PC-3 (cell line): ENCODE data around the gene ATP10B. TPM values are rescaled to one million over a fixed set of nuclear protein-coding genes. Genes with fewer than 3 reads are reported as not detected.

Experiments used
- ATAC-seq: fragments of 200-7000 bp; cut with Tn5 transposase; 2 replicates; pipeline ENCODE4 v1.9.1; 2020; ENCODE audit warnings: mild to moderate bottlenecking, moderate library complexity
- BruUV-seq: library from RNA; stranded (reverse); fragments of 400-500 nt; replicated peaks from 2 replicates; lab custom pipeline; 2021; lab: Mats Ljungman, UMichigan
- CTCF ChIA-PET: fragments of 300-600 bp; sonication (Branson Sonifier 250); formaldehyde crosslinking; loops from one replicate; lab custom pipeline; 2022; ENCODE audit warnings: antibody characterized with exemption; lab: Charles Lee
- POLR2A ChIA-PET: fragments of 300-600 bp; sonication (Branson Sonifier 250); formaldehyde crosslinking; loops from one replicate; lab custom pipeline; 2022; ENCODE audit warnings: antibody characterized with exemption; ENCODE audit not compliant: unreplicated experiment; lab: Charles Lee
- DNase-seq: peaks from one replicate; pipeline ENCODE4 v3.0.0-alpha.2; 2015
- H2AFZ ChIP-seq: fragments of 300-600 bp; sonication (generic); 2 replicates; pipeline ENCODE4 v1.6.0; 2016; ENCODE audit warnings: antibody characterized with exemption, low read length
- H3F3A ChIP-seq: fragments of 300-600 bp; sonication (generic); one replicate; pipeline ENCODE4 v1.6.0; 2017; ENCODE audit warnings: antibody characterized with exemption, low read length, control low read depth, mild to moderate bottlenecking; ENCODE audit not compliant: unreplicated experiment
- H3K27ac ChIP-seq: fragments of 300-600 bp; sonication (generic); 2 replicates; pipeline ENCODE4 v1.5.1; 2016; ENCODE audit warnings: mild to moderate bottlenecking, low read length
- H3K27me3 ChIP-seq: fragments of 300-600 bp; sonication (generic); 2 replicates; pipeline ENCODE4 v1.6.1; 2016; ENCODE audit warnings: low read length, mixed read lengths
- H3K36me3 ChIP-seq: fragments of 300-600 bp; sonication (generic); 2 replicates; pipeline ENCODE4 v1.6.1; 2016; ENCODE audit warnings: low read depth, mixed run types, low read length, mixed read lengths
- H3K4me1 ChIP-seq: fragments of 300-600 bp; sonication (generic); 2 replicates; pipeline ENCODE4 v1.5.1; 2016; ENCODE audit warnings: low read length; ENCODE audit not compliant: insufficient read depth
- H3K4me2 ChIP-seq: fragments of 300-600 bp; sonication (generic); 2 replicates; pipeline ENCODE4 v1.6.0; 2016; ENCODE audit warnings: low read length
- H3K4me3 ChIP-seq: fragments of 300-600 bp; sonication (generic); 2 replicates; pipeline ENCODE4 v1.5.1; 2016; ENCODE audit warnings: mild to moderate bottlenecking, low read length, mixed read lengths
- H3K79me2 ChIP-seq: fragments of 300-600 bp; sonication (generic); 2 replicates; pipeline ENCODE4 v1.6.1; 2017; ENCODE audit warnings: low read length, mixed read lengths
- H3K9ac ChIP-seq: fragments of 300-600 bp; sonication (generic); 2 replicates; pipeline ENCODE4 v1.6.0; 2016; ENCODE audit warnings: mild to moderate bottlenecking, low read length
- H3K9me2 ChIP-seq: fragments of 300-600 bp; sonication (generic); replicated peaks from 2 replicates; pipeline ENCODE4 v1.6.1; 2016; ENCODE audit warnings: mixed run types, low read length, mixed read lengths
- H3K9me3 ChIP-seq: fragments of 300-600 bp; sonication (generic); 2 replicates; pipeline ENCODE4 v1.6.1; 2016; ENCODE audit warnings: low read length, mixed read lengths
- H4K20me1 ChIP-seq: fragments of 300-600 bp; sonication (generic); 2 replicates; pipeline ENCODE4 v1.6.1; 2016; ENCODE audit warnings: low read length, mixed read lengths
- EZH2 ChIP-seq: fragments of 300-600 bp; sonication (generic); IDR thresholded peaks from one replicate; pipeline ENCODE4 v1.6.1; 2017; ENCODE audit warnings: antibody characterized with exemption, mild to moderate bottlenecking, low read length; ENCODE audit not compliant: unreplicated experiment
- EZH2phosphoT487 ChIP-seq: fragments of 300-600 bp; sonication (generic); IDR thresholded peaks from 2 replicates; pipeline ENCODE4 v1.6.1; 2018; ENCODE audit warnings: mild to moderate bottlenecking, antibody characterized with exemption, low read length, borderline replicate concordance
- intact Hi-C: fragments of 100-400 bp; cut with micrococcal nuclease; formaldehyde crosslinking; loops from 2 replicates; pipeline ENCODE4 v1.9.0; 2023
- total RNA-seq: library from RNA; depleted of rRNA; stranded (reverse); fragments of >200 nt; gene quantifications from 2 replicates; pipeline ENCODE4 v1.2.3, GENCODE V29; 2014
- TF ChIP-seq, protein P1 (sequence below): fragments of 300-600 bp; sonication (generic); conservative IDR thresholded peaks from 2 replicates; pipeline ENCODE4 v1.5.1; 2017; ENCODE audit warnings: antibody characterized with exemption, low read depth, mild to moderate bottlenecking, low read length

The ATP10B gene
- total RNA-seq, 1 experiment from 2014 or later, result not detected

DNA sequence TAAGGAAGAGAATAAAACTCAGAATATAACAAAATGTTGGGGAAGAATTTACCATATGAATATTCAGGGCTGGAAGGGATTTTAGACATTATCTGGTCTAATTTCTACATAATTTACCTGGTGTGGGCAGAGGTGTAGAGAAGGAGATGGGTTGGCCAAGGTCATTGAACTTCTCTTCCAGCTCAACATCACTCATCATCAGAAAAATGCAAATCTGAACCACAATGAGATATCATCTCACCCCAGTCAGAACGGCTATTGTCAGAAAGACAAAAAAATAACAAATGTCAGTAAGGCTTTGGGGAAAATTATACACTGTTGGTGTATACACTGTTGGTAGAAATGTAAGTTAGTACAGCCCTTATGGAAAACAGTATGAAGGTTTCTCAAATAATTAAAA, 308.6 kb downstream of the ATP10B start:
- no TSS peak for BruUV-seq
- peak; percentile 15 for DNase-seq

DNA sequence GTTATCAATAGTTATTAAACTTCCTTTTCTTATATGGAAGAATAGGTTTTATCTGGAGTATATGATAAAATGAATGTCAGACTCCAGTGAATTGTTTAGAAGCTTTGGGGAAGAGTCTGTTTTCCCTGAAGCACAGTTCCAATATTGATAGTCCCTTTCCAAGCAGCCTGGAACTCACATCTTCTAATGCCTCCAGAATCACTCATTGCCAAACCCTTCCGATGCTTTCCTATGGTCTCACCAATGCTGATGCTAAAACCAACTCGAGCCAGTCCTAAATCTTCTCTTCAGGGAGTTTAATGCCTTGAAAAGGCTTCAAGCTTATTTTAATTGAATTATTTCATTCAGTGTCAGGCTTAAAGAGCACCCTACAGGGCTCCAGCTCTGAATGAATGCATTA, 309.2 kb downstream of the ATP10B start:
- intact Hi-C loops, result no loop called here
- BruUV-seq, result no TSS peak
- no peaks in the 10 kb centered on the region for H3K27me3 ChIP-seq
- no peaks in the 10 kb centered on the region for H3F3A ChIP-seq
- no peaks in the 10 kb centered on the region for H3K36me3 ChIP-seq
- H3K79me2 ChIP-seq, result no peaks in the 10 kb centered on the region
- H3K9me2 ChIP-seq, result no peaks in the 10 kb centered on the region
- no peaks in the 10 kb centered on the region for H3K4me1 ChIP-seq
- no peak overlapping the region for H3K4me3 ChIP-seq
- no peak overlapping the region for H3K9ac ChIP-seq
- DNase-seq, result no peak
- no peak overlapping the region for H3K4me2 ChIP-seq
- POLR2A ChIA-PET, result no interaction called here
- no peak for TF ChIP-seq EZH2phosphoT487
- TF ChIP-seq EZH2, result no peak
- TF ChIP-seq, protein P1, sequence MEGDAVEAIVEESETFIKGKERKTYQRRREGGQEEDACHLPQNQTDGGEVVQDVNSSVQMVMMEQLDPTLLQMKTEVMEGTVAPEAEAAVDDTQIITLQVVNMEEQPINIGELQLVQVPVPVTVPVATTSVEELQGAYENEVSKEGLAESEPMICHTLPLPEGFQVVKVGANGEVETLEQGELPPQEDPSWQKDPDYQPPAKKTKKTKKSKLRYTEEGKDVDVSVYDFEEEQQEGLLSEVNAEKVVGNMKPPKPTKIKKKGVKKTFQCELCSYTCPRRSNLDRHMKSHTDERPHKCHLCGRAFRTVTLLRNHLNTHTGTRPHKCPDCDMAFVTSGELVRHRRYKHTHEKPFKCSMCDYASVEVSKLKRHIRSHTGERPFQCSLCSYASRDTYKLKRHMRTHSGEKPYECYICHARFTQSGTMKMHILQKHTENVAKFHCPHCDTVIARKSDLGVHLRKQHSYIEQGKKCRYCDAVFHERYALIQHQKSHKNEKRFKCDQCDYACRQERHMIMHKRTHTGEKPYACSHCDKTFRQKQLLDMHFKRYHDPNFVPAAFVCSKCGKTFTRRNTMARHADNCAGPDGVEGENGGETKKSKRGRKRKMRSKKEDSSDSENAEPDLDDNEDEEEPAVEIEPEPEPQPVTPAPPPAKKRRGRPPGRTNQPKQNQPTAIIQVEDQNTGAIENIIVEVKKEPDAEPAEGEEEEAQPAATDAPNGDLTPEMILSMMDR, result no peak
- H2AFZ ChIP-seq, result no peak overlapping the region
- H3K27ac ChIP-seq, result no peak overlapping the region
- CTCF ChIA-PET, result no interaction called here
- no peak for ATAC-seq
- H3K9me3 ChIP-seq, result no peaks in the 10 kb centered on the region
- H4K20me1 ChIP-seq, result no peaks in the 10 kb centered on the region

More for the DNA sequence above, 308.6 kb downstream of the ATP10B start:
- Histone ChIP-seq H4K20me1 (no peaks in the 10 kb centered on the region), H3K4me2 (no peak overlapping the region), H3K9me2 (no peaks in the 10 kb centered on the region), H3K79me2 (no peaks in the 10 kb centered on the region), H3K4me3 (no peak overlapping the region), H3K9ac (no peak overlapping the region), H3F3A (no peaks in the 10 kb centered on the region), H3K27ac (no peak overlapping the region), H3K9me3 (no peaks in the 10 kb centered on the region), H2AFZ (no peak overlapping the region), H3K4me1 (no peaks in the 10 kb centered on the region), H3K36me3 (no peaks in the 10 kb centered on the region), H3K27me3 (no peaks in the 10 kb centered on the region)
- TF ChIP-seq EZH2phosphoT487 (no peak), EZH2 (no peak)
- TF ChIP-seq, protein P1, result no peak
- POLR2A ChIA-PET, result no interaction called here
- CTCF ChIA-PET, result no interaction called here
- intact Hi-C loops, result no loop called here
- no peak for ATAC-seq

DNA sequence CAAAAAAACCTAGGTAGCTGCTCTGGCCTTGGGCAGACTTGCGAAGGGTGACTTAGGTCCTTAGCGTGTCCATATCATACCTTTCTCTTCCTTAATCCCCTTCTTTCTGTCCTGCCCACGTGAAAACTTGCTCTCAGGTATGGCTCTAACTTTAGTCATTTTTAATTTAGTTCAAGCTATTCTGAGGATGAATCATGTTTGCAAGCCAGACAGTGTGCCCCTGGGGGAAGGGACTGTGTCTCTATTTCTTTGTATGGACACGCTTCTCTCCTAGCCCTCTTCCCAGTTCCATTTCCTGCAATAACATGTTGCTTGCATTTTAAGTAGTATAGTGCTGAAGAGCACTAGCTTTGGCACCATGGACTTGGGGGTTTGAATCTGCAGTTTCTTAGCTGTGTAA, 309.7 kb downstream of the ATP10B start:
- ATAC-seq (no peak), DNase-seq (peak; percentile 21)
- CTCF ChIA-PET, result no interaction called here
- H3K27me3 ChIP-seq, result no peaks in the 10 kb centered on the region
- no TSS peak for BruUV-seq
- no peak overlapping the region for H3K4me2 ChIP-seq
- H3K4me1 ChIP-seq, result no peaks in the 10 kb centered on the region
- no peaks in the 10 kb centered on the region for H4K20me1 ChIP-seq
- no peak overlapping the region for H3K9ac ChIP-seq
- POLR2A ChIA-PET, result no interaction called here
- no peaks in the 10 kb centered on the region for H3F3A ChIP-seq
- H2AFZ ChIP-seq, result no peak overlapping the region
- intact Hi-C loops, result no loop called here
- TF ChIP-seq EZH2 (no peak), EZH2phosphoT487 (no peak)
- TF ChIP-seq, protein P1, result no peak
- no peaks in the 10 kb centered on the region for H3K9me2 ChIP-seq
- no peak overlapping the region for H3K4me3 ChIP-seq
- H3K9me3 ChIP-seq, result no peaks in the 10 kb centered on the region
- H3K27ac ChIP-seq, result no peak overlapping the region
- no peaks in the 10 kb centered on the region for H3K79me2 ChIP-seq
- no peaks in the 10 kb centered on the region for H3K36me3 ChIP-seq
